Hepatocyte (in vitro differentiated cells): Measurements from ENCODE around the gene SHH.
"Not testable (repeated sequence)": the region's sequence is repeated elsewhere in the genome, so short reads cannot be mapped to it uniquely, and the experiment has no call there.

Source experiments
- EZH2 ChIP-seq: fragments of 200-600 bp; sonication (generic); IDR thresholded peaks from 2 replicates; pipeline ENCODE4 v1.6.1; 2016; ENCODE audit warnings: antibody characterized with exemption, mild to moderate bottlenecking, borderline replicate concordance
- EZH2phosphoT487 ChIP-seq: fragments of 200-600 bp; sonication (generic); IDR thresholded peaks from one replicate; pipeline ENCODE4 v1.6.1; 2018; ENCODE audit warnings: antibody characterized with exemption, mild to moderate bottlenecking, low read depth, moderate library complexity; ENCODE audit not compliant: unreplicated experiment, severe bottlenecking
- TF ChIP-seq, protein P1 (sequence below): fragments of 200-600 bp; sonication (generic); IDR thresholded peaks from 2 replicates; pipeline ENCODE4 v1.5.1; 2016; ENCODE audit warnings: antibody characterized with exemption, mild to moderate bottlenecking; ENCODE audit not compliant: poor library complexity

- TF ChIP-seq, protein P1, sequence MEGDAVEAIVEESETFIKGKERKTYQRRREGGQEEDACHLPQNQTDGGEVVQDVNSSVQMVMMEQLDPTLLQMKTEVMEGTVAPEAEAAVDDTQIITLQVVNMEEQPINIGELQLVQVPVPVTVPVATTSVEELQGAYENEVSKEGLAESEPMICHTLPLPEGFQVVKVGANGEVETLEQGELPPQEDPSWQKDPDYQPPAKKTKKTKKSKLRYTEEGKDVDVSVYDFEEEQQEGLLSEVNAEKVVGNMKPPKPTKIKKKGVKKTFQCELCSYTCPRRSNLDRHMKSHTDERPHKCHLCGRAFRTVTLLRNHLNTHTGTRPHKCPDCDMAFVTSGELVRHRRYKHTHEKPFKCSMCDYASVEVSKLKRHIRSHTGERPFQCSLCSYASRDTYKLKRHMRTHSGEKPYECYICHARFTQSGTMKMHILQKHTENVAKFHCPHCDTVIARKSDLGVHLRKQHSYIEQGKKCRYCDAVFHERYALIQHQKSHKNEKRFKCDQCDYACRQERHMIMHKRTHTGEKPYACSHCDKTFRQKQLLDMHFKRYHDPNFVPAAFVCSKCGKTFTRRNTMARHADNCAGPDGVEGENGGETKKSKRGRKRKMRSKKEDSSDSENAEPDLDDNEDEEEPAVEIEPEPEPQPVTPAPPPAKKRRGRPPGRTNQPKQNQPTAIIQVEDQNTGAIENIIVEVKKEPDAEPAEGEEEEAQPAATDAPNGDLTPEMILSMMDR = not testable (repeated sequence)
- TF ChIP-seq EZH2, EZH2phosphoT487: not testable (repeated sequence)
These were observed 26.0 kb upstream of the SHH start for GRCh38 chr7:155838312-155838711.
